ENCODE results near the gene ADORA2A. TPM values are rescaled to one million over a fixed set of nuclear protein-coding genes. Genes with fewer than 3 reads are reported as not detected.
A peak's percentile ranks its signal among the peaks of the same experiment; 100 is the strongest.

Gene ADORA2A
- total and polyA plus RNA-seq, 10 of the 15 experiments (the other 5 are each of a cell fraction or from before 2014, with no cell fraction given), result 0.69 to 31.2 (median 18.3) TPM

DNA sequence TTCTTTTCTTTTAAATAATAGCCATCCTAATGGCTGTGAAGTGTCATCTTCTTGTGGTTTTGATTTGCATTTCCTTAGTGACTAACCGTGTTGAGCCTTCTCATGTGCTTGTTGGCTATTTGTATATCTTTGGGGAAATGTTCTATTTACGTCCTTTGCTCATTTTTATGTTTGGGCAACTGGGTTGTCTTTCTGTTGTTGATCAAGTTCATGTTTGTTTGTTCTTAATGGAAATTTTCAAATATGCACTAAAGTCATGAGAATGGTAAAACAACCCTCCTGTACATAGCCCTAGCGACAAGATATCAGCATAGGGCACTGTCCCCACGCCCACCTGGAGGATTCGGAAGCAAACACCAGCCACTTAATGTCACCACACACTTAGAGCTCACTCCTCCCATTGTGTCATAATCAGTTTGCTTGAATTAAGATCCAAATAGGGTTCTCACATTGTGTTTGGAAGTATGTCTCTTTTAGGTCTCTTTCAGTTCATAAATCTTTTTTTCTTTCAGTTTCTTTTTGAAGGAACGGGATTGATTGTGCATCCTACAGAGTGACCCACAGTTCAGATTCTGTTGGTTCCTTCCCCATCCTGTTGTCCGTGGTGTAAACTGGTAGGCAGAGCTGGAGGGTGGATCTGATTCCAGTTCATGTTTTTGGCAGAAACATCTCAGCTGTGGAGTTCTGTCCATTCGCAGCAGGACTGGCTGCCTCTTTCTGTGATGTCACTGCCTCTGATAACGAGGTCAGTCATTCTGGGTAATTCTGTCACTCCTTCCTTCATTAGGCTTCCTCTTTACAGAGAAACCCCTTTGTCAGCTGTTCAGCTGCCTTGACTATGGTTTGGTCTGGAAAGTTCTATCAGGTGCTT lies 26.4 kb upstream of the ADORA2A start (continued):
- TF ChIP-seq NR2C2 (IDR thresholded peaks at IDR 0.05; ENCODE audit: borderline replicate concordance, control insufficient read depth, insufficient read length, low read depth) (no peak), EED (IDR thresholded peaks at IDR 0.05; ENCODE audit: low read depth) (0 out of 2 replicates have a peak, but pooled peaks have one; percentile 48), NFIC (IDR thresholded peaks at IDR 0.05; ENCODE audit: low read depth, low read length) (0 out of 2 replicates have a peak, but pooled peaks have one; percentile 38), MEF2A (IDR thresholded peaks at IDR 0.05; ENCODE audit: insufficient read depth, low read depth, low read length) (0 out of 2 replicates have a peak, but pooled peaks have one; percentile 12), SIN3A (IDR thresholded peaks at IDR 0.05; ENCODE audit: low read depth, low read length) (0 out of 2 replicates have a peak, but pooled peaks have one; percentile 36), ETV6 (conservative IDR thresholded peaks at IDR 0.05 in 1 of 2, IDR thresholded peaks at IDR 0.05 in 1 of 2; ENCODE audit: borderline replicate concordance in 1 of 2, low read depth in 1 of 2) (peak in 1 of 2 experiments; percentile 19; a peak in 1 of 4 replicates), KLF5 (IDR thresholded peaks at IDR 0.05; ENCODE audit: partially characterized antibody) (no peak), POU2F2 (IDR thresholded peaks at IDR 0.05; ENCODE audit: borderline replicate concordance, low read depth, low read length) (peak; percentile 86; the same call in 2 of the 3 replicates), NBN (IDR thresholded peaks at IDR 0.05) (0 out of 2 replicates have a peak, but pooled peaks have one; percentile 44), RBBP5 (conservative IDR thresholded peaks at IDR 0.05) (0 out of 2 replicates have a peak, but pooled peaks have one; percentile 10), CREM (IDR thresholded peaks at IDR 0.05; ENCODE audit: low read depth) (peak; percentile 56; the same call in 1 of the 2 replicates), SREBF2 (IDR thresholded peaks at IDR 0.05; ENCODE audit: low read length) (no peak), RUNX3 (IDR thresholded peaks at IDR 0.05; ENCODE audit: low read length) (peak; percentile 86), PKNOX1 (IDR thresholded peaks at IDR 0.05) (0 out of 2 replicates have a peak, but pooled peaks have one; percentile 4), BACH1 (IDR thresholded peaks at IDR 0.05; ENCODE audit: borderline replicate concordance) (no peak), PML (IDR thresholded peaks at IDR 0.05; ENCODE audit: low read length) (no peak), MTA2 (IDR thresholded peaks at IDR 0.05; ENCODE audit: low read depth) (no peak), BCL11A (IDR thresholded peaks at IDR 0.05; ENCODE audit: low read depth, low read length) (no peak), CHD1 (IDR thresholded peaks at IDR 0.05; ENCODE audit: low read depth, low read length) (peak; percentile 84; the same call in 1 of the 2 replicates), MEF2B (IDR thresholded peaks at IDR 0.05; ENCODE audit: partially characterized antibody, poor library complexity, severe bottlenecking) (peak; percentile 58), POLR2A (IDR thresholded peaks at IDR 0.05; ENCODE audit: low read depth, low read length) (0 out of 2 replicates have a peak, but pooled peaks have one; percentile 18), SP1 (IDR thresholded peaks at IDR 0.05; ENCODE audit: low read depth, low read length) (no peak), RCOR1 (conservative IDR thresholded peaks at IDR 0.05; ENCODE audit: low read depth, low read length) (0 out of 2 replicates have a peak, but pooled peaks have one; percentile 49), DPF2 (IDR thresholded peaks at IDR 0.05) (no peak; the same call in 1 of the 2 replicates), EP300 (IDR thresholded peaks at IDR 0.05; ENCODE audit: borderline replicate concordance in 1 of 2, control insufficient read depth in 1 of 2, low read depth in 2 of 2, low read length in 2 of 2) (0 out of 4 replicates have a peak, but pooled peaks have one; percentile 11 to 25), FOS (IDR thresholded peaks at IDR 0.05; ENCODE audit: borderline replicate concordance, extremely low read depth, insufficient read length) (no peak)
- TF ChIP-seq, protein P1, sequence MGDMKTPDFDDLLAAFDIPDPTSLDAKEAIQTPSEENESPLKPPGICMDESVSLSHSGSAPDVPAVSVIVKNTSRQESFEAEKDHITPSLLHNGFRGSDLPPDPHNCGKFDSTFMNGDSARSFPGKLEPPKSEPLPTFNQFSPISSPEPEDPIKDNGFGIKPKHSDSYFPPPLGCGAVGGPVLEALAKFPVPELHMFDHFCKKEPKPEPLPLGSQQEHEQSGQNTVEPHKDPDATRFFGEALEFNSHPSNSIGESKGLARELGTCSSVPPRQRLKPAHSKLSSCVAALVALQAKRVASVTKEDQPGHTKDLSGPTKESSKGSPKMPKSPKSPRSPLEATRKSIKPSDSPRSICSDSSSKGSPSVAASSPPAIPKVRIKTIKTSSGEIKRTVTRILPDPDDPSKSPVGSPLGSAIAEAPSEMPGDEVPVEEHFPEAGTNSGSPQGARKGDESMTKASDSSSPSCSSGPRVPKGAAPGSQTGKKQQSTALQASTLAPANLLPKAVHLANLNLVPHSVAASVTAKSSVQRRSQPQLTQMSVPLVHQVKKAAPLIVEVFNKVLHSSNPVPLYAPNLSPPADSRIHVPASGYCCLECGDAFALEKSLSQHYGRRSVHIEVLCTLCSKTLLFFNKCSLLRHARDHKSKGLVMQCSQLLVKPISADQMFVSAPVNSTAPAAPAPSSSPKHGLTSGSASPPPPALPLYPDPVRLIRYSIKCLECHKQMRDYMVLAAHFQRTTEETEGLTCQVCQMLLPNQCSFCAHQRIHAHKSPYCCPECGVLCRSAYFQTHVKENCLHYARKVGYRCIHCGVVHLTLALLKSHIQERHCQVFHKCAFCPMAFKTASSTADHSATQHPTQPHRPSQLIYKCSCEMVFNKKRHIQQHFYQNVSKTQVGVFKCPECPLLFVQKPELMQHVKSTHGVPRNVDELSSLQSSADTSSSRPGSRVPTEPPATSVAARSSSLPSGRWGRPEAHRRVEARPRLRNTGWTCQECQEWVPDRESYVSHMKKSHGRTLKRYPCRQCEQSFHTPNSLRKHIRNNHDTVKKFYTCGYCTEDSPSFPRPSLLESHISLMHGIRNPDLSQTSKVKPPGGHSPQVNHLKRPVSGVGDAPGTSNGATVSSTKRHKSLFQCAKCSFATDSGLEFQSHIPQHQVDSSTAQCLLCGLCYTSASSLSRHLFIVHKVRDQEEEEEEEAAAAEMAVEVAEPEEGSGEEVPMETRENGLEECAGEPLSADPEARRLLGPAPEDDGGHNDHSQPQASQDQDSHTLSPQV (IDR thresholded peaks at IDR 0.05), result no peak
